Smooth muscle cell (in vitro differentiated cells): ENCODE data around the gene ZNF217. TPM values are rescaled to one million over a fixed set of nuclear protein-coding genes. Genes with fewer than 3 reads are reported as not detected.
"Not testable (repeated sequence)": the region's sequence is repeated elsewhere in the genome, so short reads cannot be mapped to it uniquely, and the experiment has no call there.

ENCODE experiments used
- DNase-seq: peaks from one replicate; lab custom pipeline; 2025; ENCODE audit not compliant: unreplicated experiment; lab: John Stamatoyannopoulos, UW
- H2AFZ ChIP-seq: fragments of 200-600 bp; sonication (generic); 2 replicates; pipeline ENCODE4 v1.6.0; 2016; ENCODE audit warnings: antibody characterized with exemption, low read depth, mild to moderate bottlenecking
- H3F3A ChIP-seq: fragments of 200-600 bp; sonication (generic); 2 replicates; pipeline ENCODE4 v1.6.0; 2017; ENCODE audit warnings: antibody characterized with exemption, low read depth
- H3K27ac ChIP-seq: fragments of 200-600 bp; sonication (generic); 2 replicates; pipeline ENCODE4 v1.5.1; 2016; ENCODE audit warnings: low read depth, mild to moderate bottlenecking
- H3K27me3 ChIP-seq: fragments of 200-600 bp; sonication (generic); 2 replicates; pipeline ENCODE4 v1.6.1; 2016; ENCODE audit warnings: low read depth, mild to moderate bottlenecking
- H3K36me3 ChIP-seq: fragments of 200-600 bp; sonication (generic); 2 replicates; pipeline ENCODE4 v1.5.1; 2016; ENCODE audit warnings: low read depth
- H3K4me1 ChIP-seq: fragments of 200-600 bp; sonication (generic); 2 replicates; pipeline ENCODE4 v1.5.1; 2016; ENCODE audit warnings: low read depth
- H3K4me2 ChIP-seq: fragments of 200-600 bp; sonication (generic); 2 replicates; pipeline ENCODE4 v1.6.0; 2016; ENCODE audit warnings: mild to moderate bottlenecking
- H3K4me3 ChIP-seq: fragments of 200-600 bp; sonication (generic); 2 replicates; pipeline ENCODE4 v1.5.1; 2016; ENCODE audit warnings: mild to moderate bottlenecking
- H3K79me2 ChIP-seq: fragments of 200-600 bp; sonication (generic); 2 replicates; pipeline ENCODE4 v1.6.0; 2016; ENCODE audit warnings: low read depth, mild to moderate bottlenecking
- H3K9ac ChIP-seq: fragments of 200-600 bp; sonication (generic); 2 replicates; pipeline ENCODE4 v1.6.0; 2016; ENCODE audit warnings: low read depth
- H3K9me3 ChIP-seq: fragments of 200-600 bp; sonication (generic); replicated peaks from 2 replicates; pipeline ENCODE4 v1.5.1; 2016; ENCODE audit warnings: low read depth
- H4K20me1 ChIP-seq: fragments of 200-600 bp; sonication (generic); 2 replicates; pipeline ENCODE4 v1.6.0; 2016; ENCODE audit warnings: low read depth
- CTCF ChIP-seq: fragments of 200-600 bp; sonication (generic); IDR thresholded peaks from 2 replicates; pipeline ENCODE4 v1.5.1; 2017; ENCODE audit warnings: borderline replicate concordance, mild to moderate bottlenecking, antibody characterized with exemption; ENCODE audit not compliant: insufficient read depth, poor library complexity, severe bottlenecking
- WGBS: methylation state at CpG from one replicate; pipeline ENCODE4 v1.1.7; 2016; ENCODE audit warnings: low lambda C conversion rate; 5-methylcytosine and 5-hydroxymethylcytosine counted together
- polyA plus RNA-seq: library from polyadenylated mRNA; unstranded; fragments of >200 nt; fragmentation: Nextera tagmentation; extraction: Ambion mirVana; gene quantifications from 2 replicates; pipeline ENCODE4 v1.2.1, GENCODE V29; 2016
- total RNA-seq: library from RNA; depleted of rRNA; stranded (reverse); fragments of >200 nt; gene quantifications from 2 replicates; pipeline ENCODE4 v1.2.3, GENCODE V29; 2014

ZNF217 gene
- total and polyA plus RNA-seq, 2 experiments from 2014 or later = 3.9 to 42.2 TPM

DNA sequence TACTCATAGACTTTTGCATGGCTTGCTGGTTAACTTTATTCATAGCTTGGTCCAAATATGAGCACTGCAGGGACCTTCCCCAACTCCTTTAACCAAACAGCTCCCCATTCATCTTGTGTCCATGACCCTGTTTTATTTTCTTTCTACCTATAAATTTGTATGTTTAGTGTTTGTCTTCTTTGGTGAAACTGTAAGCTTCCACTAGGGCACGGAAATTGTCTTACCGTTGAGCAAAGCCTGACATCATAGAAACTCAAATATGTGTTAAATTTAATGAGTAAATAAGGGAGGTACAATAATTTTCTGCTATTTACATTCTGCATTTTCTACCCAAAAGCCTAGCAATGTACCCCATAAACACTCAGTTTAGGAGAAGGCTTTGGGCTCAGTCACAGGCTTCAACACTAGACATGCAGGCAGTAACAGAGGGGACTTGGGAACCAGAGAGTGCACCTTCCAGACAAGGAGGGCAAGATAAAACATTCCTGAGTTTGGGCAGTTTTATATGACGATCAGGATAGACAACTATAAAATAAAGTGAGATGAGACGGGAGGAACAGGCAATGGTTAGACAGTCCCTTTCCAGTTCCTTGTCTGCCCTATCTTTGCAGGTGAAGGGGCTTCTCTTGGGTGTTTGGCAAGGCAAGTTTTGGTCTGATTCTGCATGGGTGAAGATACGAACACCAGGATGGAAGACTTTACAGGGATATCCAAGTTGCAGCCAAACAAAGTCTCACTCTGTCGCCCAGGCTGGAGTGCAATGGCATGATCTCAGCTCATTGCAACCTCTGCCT, 46.2 kb upstream of the ZNF217 start:
- Histone ChIP-seq H3K9ac (no peak overlapping the region), H3F3A (no peaks in the 10 kb centered on the region), H2AFZ (no peak overlapping the region), H3K9me3 (no peaks in the 10 kb centered on the region), H3K4me1 (peaks cover 4% of the 10 kb centered on the region), H3K4me2 (no peak overlapping the region), H3K79me2 (no peaks in the 10 kb centered on the region), H3K36me3 (no peaks in the 10 kb centered on the region), H4K20me1 (no peaks in the 10 kb centered on the region), H3K4me3 (no peak overlapping the region), H3K27ac (no peak overlapping the region), H3K27me3 (no peaks in the 10 kb centered on the region)
- TF ChIP-seq CTCF = no peak
- 94% methylated on average over 6 of the region's 6 CpGs for WGBS
- no peak for DNase-seq

DNA sequence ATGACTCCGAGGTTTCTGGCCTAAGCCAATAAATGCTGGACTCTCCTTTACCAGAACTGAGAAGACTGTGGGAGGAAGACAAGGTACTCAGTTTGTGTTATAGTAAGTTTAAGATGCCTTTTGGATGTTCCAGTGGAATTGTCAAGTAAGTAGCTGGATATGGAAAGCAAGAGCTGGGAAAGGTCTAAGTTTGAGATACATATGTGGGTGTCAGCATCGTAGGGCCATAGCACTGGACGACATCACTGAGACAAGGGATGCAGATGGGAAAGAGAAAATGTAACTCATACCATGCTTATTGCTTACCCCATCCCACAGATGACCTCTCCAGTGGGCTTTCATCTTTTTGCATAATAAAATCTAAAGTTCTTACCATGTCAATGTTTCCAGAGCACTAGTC, 45.5 kb upstream of the ZNF217 start:
- 77% methylated on average over 3 of the region's 3 CpGs for WGBS

GRCh38 chr20:53637310-53637709, 43.7 kb upstream of the ZNF217 start:
- H3K27ac ChIP-seq, H4K20me1 ChIP-seq, H3K27me3 ChIP-seq, H3F3A ChIP-seq, H3K9ac ChIP-seq, DNase-seq, H3K4me2 ChIP-seq, H3K36me3 ChIP-seq, H3K4me3 ChIP-seq, H2AFZ ChIP-seq, H3K79me2 ChIP-seq, H3K4me1 ChIP-seq, H3K9me3 ChIP-seq: not testable (repeated sequence)
- WGBS = 98% methylated on average over 9 of the region's 9 CpGs

More for the DNA sequence above, 45.5 kb upstream of the ZNF217 start:
- Histone ChIP-seq H3F3A (no peaks in the 10 kb centered on the region), H3K4me1 (peaks cover 4% of the 10 kb centered on the region), H3K27me3 (no peaks in the 10 kb centered on the region), H2AFZ (no peak overlapping the region), H3K79me2 (no peaks in the 10 kb centered on the region), H3K4me2 (no peak overlapping the region), H3K27ac (no peak overlapping the region), H4K20me1 (no peaks in the 10 kb centered on the region), H3K4me3 (no peak overlapping the region), H3K9me3 (no peaks in the 10 kb centered on the region), H3K9ac (no peak overlapping the region), H3K36me3 (no peaks in the 10 kb centered on the region)
- no peak for DNase-seq
- no peak for TF ChIP-seq CTCF

- 92% methylated on average over 2 of the region's 2 CpGs for whole genome bisulfite sequencing
Observed at GRCh38 chr20:53636540-53637097, 43.0 kb upstream of the ZNF217 start.

More at GRCh38 chr20:53636540-53637097, 43.0 kb upstream of the ZNF217 start:
- Histone ChIP-seq H3K79me2 (no peaks in the 10 kb centered on the region), H3K4me1 (no peaks in the 10 kb centered on the region), H4K20me1 (no peaks in the 10 kb centered on the region), H3K36me3 (no peaks in the 10 kb centered on the region), H3K27me3 (no peaks in the 10 kb centered on the region), H3K9ac (no peak overlapping the region), H3K4me3 (no peak overlapping the region), H3F3A (no peaks in the 10 kb centered on the region), H3K9me3 (no peaks in the 10 kb centered on the region), H2AFZ (no peak overlapping the region), H3K4me2 (no peak overlapping the region), H3K27ac (no peak overlapping the region)
- DNase-seq = no peak
- TF ChIP-seq CTCF = no peak
